ENCODE data around the gene FIBCD1. TPM values are rescaled to one million over a fixed set of nuclear protein-coding genes. Genes with fewer than 3 reads are reported as not detected.

Gene FIBCD1
- polyA plus RNA-seq, 1 donor (not counting 4 experiments of a cell fraction or from before 2014, with no cell fraction given) = 0.79 TPM

- H3K27me3 ChIP-seq (ENCODE audit: control insufficient read depth, extremely low read depth, insufficient read depth, low read length) = no peaks in the 10 kb centered on the region
- no peaks in the 10 kb centered on the region for H3K9me1 ChIP-seq (ENCODE audit: control insufficient read depth, extremely low read depth, insufficient read depth, low read length)
- TF ChIP-seq CTCF (optimal IDR thresholded peaks at IDR 0.05 in 1 of 3, IDR thresholded peaks at IDR 0.05 in 1 of 3, conservative IDR thresholded peaks at IDR 0.05 in 1 of 3; ENCODE audit: extremely low read depth in 1 of 3, insufficient read depth in 2 of 3, low read length in 3 of 3) (no peak), EZH2 (IDR thresholded peaks at IDR 0.05; ENCODE audit: low read length) (no peak)
- no peak for FAIRE-seq
- no peaks in the 10 kb centered on the region for H3K4me1 ChIP-seq (ENCODE audit: control insufficient read depth, extremely low read depth, insufficient read depth, low read length)
- no peak overlapping the region for H3K9ac ChIP-seq (ENCODE audit: control insufficient read depth, extremely low read depth, insufficient read depth, low read length)
- H3K79me2 ChIP-seq (ENCODE audit: control insufficient read depth, insufficient read depth, low read length) = peaks cover 11% of the 10 kb centered on the region
- H3K9me3 ChIP-seq (ENCODE audit: control insufficient read depth, low read depth, low read length) = no peaks in the 10 kb centered on the region
- H3K4me2 ChIP-seq (ENCODE audit: control insufficient read depth, extremely low read depth, insufficient read depth, low read depth, low read length) = no peak overlapping the region
- H3K4me3 ChIP-seq (ENCODE audit: control insufficient read depth in 2 of 3, extremely low read depth in 1 of 3, insufficient read depth in 2 of 3, low read depth in 1 of 3, low read length in 3 of 3) = no peak overlapping the region
- peaks cover 15 to 21% of the 10 kb centered on the region in 2 experiments for H3K36me3 ChIP-seq (ENCODE audit: control insufficient read depth in 2 of 2, extremely low read depth in 1 of 2, insufficient read depth in 2 of 2, low read length in 2 of 2)
- H3K27ac ChIP-seq (ENCODE audit: control insufficient read depth, insufficient read depth, low read length) = no peak overlapping the region
- dilution Hi-C loops (cut with MboI; ENCODE audit: extremely low pct_ligation_motif_present, low sequenced_read_pairs) = no loop called here
- DNase-seq (ENCODE audit: low read depth, low spot score) = no peak
- H2AFZ ChIP-seq (ENCODE audit: control insufficient read depth, low read length) = no peak overlapping the region
- H4K20me1 ChIP-seq (ENCODE audit: control insufficient read depth, extremely low read depth, insufficient read depth, low read length) = peaks cover 8% of the 10 kb centered on the region
Observed at GRCh38 chr9:130867556-130867955, 71.5 kb downstream of the FIBCD1 start.

- FAIRE-seq = peak; percentile 55
- H3K4me2 ChIP-seq (ENCODE audit: control insufficient read depth, extremely low read depth, insufficient read depth, low read depth, low read length) = no peak overlapping the region
Observed at GRCh38 chr9:130866474-130866965, 72.5 kb downstream of the FIBCD1 start.

More at GRCh38 chr9:130866474-130866965, 72.5 kb downstream of the FIBCD1 start:
- H3K79me2 ChIP-seq (ENCODE audit: control insufficient read depth, insufficient read depth, low read length) = peaks cover 11% of the 10 kb centered on the region
- no peak overlapping the region for H3K9ac ChIP-seq (ENCODE audit: control insufficient read depth, extremely low read depth, insufficient read depth, low read length)
- H3K4me1 ChIP-seq (ENCODE audit: control insufficient read depth, extremely low read depth, insufficient read depth, low read length) = no peaks in the 10 kb centered on the region
- H4K20me1 ChIP-seq (ENCODE audit: control insufficient read depth, extremely low read depth, insufficient read depth, low read length) = peaks cover 8% of the 10 kb centered on the region
- TF ChIP-seq EZH2 (IDR thresholded peaks at IDR 0.05; ENCODE audit: low read length) = no peak
- peak; percentile 80 to 100 (median 95) for TF ChIP-seq CTCF (optimal IDR thresholded peaks at IDR 0.05 in 1 of 3, IDR thresholded peaks at IDR 0.05 in 1 of 3, conservative IDR thresholded peaks at IDR 0.05 in 1 of 3; ENCODE audit: extremely low read depth in 1 of 3, insufficient read depth in 2 of 3, low read length in 3 of 3)
- no peak overlapping the region for H2AFZ ChIP-seq (ENCODE audit: control insufficient read depth, low read length)
- H3K36me3 ChIP-seq (ENCODE audit: control insufficient read depth in 2 of 2, extremely low read depth in 1 of 2, insufficient read depth in 2 of 2, low read length in 2 of 2) = peaks cover 11 to 14% of the 10 kb centered on the region in 2 experiments
- H3K27ac ChIP-seq (ENCODE audit: control insufficient read depth, insufficient read depth, low read length) = no peak overlapping the region
- DNase-seq (ENCODE audit: low read depth, low spot score) = peak; percentile 87
- no peak overlapping the region for H3K4me3 ChIP-seq (ENCODE audit: control insufficient read depth in 2 of 3, extremely low read depth in 1 of 3, insufficient read depth in 2 of 3, low read depth in 1 of 3, low read length in 3 of 3)
- dilution Hi-C loops (cut with MboI; ENCODE audit: extremely low pct_ligation_motif_present, low sequenced_read_pairs) = no loop called here
- no peaks in the 10 kb centered on the region for H3K9me3 ChIP-seq (ENCODE audit: control insufficient read depth, low read depth, low read length)
- no peaks in the 10 kb centered on the region for H3K9me1 ChIP-seq (ENCODE audit: control insufficient read depth, extremely low read depth, insufficient read depth, low read length)
- H3K27me3 ChIP-seq (ENCODE audit: control insufficient read depth, extremely low read depth, insufficient read depth, low read length) = no peaks in the 10 kb centered on the region

Data from keratinocyte (primary cell).